Measurements from ENCODE around the gene ZNF275.

The ZNF275 gene

GRCh38 chrX:153327561-153327960 is 6.4 kb upstream of the ZNF275 start:
- H2BK5ac ChIP-seq (ENCODE audit: low read length), result no peak overlapping the region
- WGBS, 2 donors (ENCODE audit: extremely low coverage in 2 of 2, insufficient read length in 2 of 2, insufficient replicate concordance in 1 of 2), result no CpG with 5 or more reads among the region's 4 CpGs
- no peak overlapping the region for H3K23ac ChIP-seq (ENCODE audit: low read depth, low read length, poor library complexity)
- no peaks in the 10 kb centered on the region for H3K79me1 ChIP-seq (ENCODE audit: low read depth, low read length)
- H2BK15ac ChIP-seq (ENCODE audit: low read length), result no peak overlapping the region
- peaks cover 0 to 36% (median 0%) of the 10 kb centered on the region in 3 experiments for H3K27me3 ChIP-seq (ENCODE audit: control insufficient read depth in 3 of 3, insufficient read depth in 3 of 3, low read depth in 1 of 3, low read length in 3 of 3)
- H4K91ac ChIP-seq (ENCODE audit: low read depth, low read length, poor library complexity), result no peak overlapping the region
- H3K9ac ChIP-seq (ENCODE audit: low read depth, low read length, poor library complexity), result no peak overlapping the region
- no peak overlapping the region for H2AFZ ChIP-seq (ENCODE audit: low read length)
- H4K8ac ChIP-seq (ENCODE audit: low read depth, low read length), result no peak overlapping the region
- no peak overlapping the region for H3K27ac ChIP-seq (replicated peaks; ENCODE audit: low read length)
- no peak for DNase-seq (ENCODE audit: low spot score)
- H3K4me3 ChIP-seq (ENCODE audit: low read length in 2 of 2), result no peak overlapping the region
- no peaks in the 10 kb centered on the region for H3K36me3 ChIP-seq (replicated peaks in 1 of 2; ENCODE audit: control insufficient read depth in 2 of 2, insufficient read depth in 2 of 2, low read length in 2 of 2)
- H2AK5ac ChIP-seq (ENCODE audit: low read depth, low read length), result no peak overlapping the region
- no peaks in the 10 kb centered on the region for H3K9me3 ChIP-seq (replicated peaks in 1 of 2; ENCODE audit: control insufficient read depth in 2 of 2, insufficient read depth in 1 of 2, low read depth in 1 of 2, low read length in 2 of 2)
- no peak overlapping the region for H3K4ac ChIP-seq (ENCODE audit: low read length)
- no peak overlapping the region for H2BK120ac ChIP-seq (ENCODE audit: low read depth, low read length)
- H3K14ac ChIP-seq (ENCODE audit: low read length), result no peak overlapping the region
- no peak overlapping the region for H2BK12ac ChIP-seq (ENCODE audit: low read length)
- H3K4me1 ChIP-seq (ENCODE audit: control insufficient read depth in 2 of 2, insufficient read depth in 1 of 2, low read depth in 1 of 2, low read length in 2 of 2), result no peaks in the 10 kb centered on the region
- H3K4me2 ChIP-seq (ENCODE audit: insufficient read depth, low read length, poor library complexity, severe bottlenecking), result no peak overlapping the region
- H3K18ac ChIP-seq (ENCODE audit: low read length), result no peak overlapping the region

GRCh38 chrX:153333266-153333665 is 687 bp upstream of the ZNF275 start:
- Histone ChIP-seq H3K9ac (ENCODE audit: low read depth, low read length, poor library complexity) (no peak overlapping the region), H3K4me1 (ENCODE audit: control insufficient read depth in 2 of 2, insufficient read depth in 1 of 2, low read depth in 1 of 2, low read length in 2 of 2) (no peaks in the 10 kb centered on the region), H2BK120ac (ENCODE audit: low read depth, low read length) (no peak overlapping the region), H3K4me2 (ENCODE audit: insufficient read depth, low read length, poor library complexity, severe bottlenecking) (peak overlapping the region; percentile 54), H3K27ac (replicated peaks; ENCODE audit: low read length) (no peak overlapping the region), H3K4ac (ENCODE audit: low read length) (no peak overlapping the region), H3K14ac (ENCODE audit: low read length) (no peak overlapping the region), H2BK5ac (ENCODE audit: low read length) (no peak overlapping the region), H3K27me3 (ENCODE audit: control insufficient read depth in 3 of 3, insufficient read depth in 3 of 3, low read depth in 1 of 3, low read length in 3 of 3) (peaks cover 0 to 24% (median 0%) of the 10 kb centered on the region in 3 experiments), H2BK15ac (ENCODE audit: low read length) (no peak overlapping the region), H3K18ac (ENCODE audit: low read length) (no peak overlapping the region), H4K91ac (ENCODE audit: low read depth, low read length, poor library complexity) (no peak overlapping the region), H2BK12ac (ENCODE audit: low read length) (no peak overlapping the region), H2AK5ac (ENCODE audit: low read depth, low read length) (no peak overlapping the region), H3K4me3 (ENCODE audit: low read length in 2 of 2) (peak overlapping the region in 1 of 2 donors; percentile 86), H4K8ac (ENCODE audit: low read depth, low read length) (no peak overlapping the region), H3K79me1 (ENCODE audit: low read depth, low read length) (peaks cover 2% of the 10 kb centered on the region), H3K9me3 (replicated peaks in 1 of 2; ENCODE audit: control insufficient read depth in 2 of 2, insufficient read depth in 1 of 2, low read depth in 1 of 2, low read length in 2 of 2) (no peaks in the 10 kb centered on the region), H2AFZ (ENCODE audit: low read length) (peak overlapping the region; percentile 79), H3K36me3 (replicated peaks in 1 of 2; ENCODE audit: control insufficient read depth in 2 of 2, insufficient read depth in 2 of 2, low read length in 2 of 2) (peaks cover 0 to 22% of the 10 kb centered on the region in 2 donors), H3K23ac (ENCODE audit: low read depth, low read length, poor library complexity) (no peak overlapping the region)
- no CpG with 5 or more reads among the region's 2 CpGs for WGBS, 2 donors (ENCODE audit: extremely low coverage in 2 of 2, insufficient read length in 2 of 2, insufficient replicate concordance in 1 of 2)
- no peak for DNase-seq (ENCODE audit: low spot score)

GRCh38 chrX:153334654-153335295 is 822 bp downstream of the ZNF275 start:
- Histone ChIP-seq H3K23ac (ENCODE audit: low read depth, low read length, poor library complexity) (no peak overlapping the region), H4K8ac (ENCODE audit: low read depth, low read length) (no peak overlapping the region), H3K4me2 (ENCODE audit: insufficient read depth, low read length, poor library complexity, severe bottlenecking) (peak overlapping the region; percentile 37), H3K36me3 (replicated peaks in 1 of 2; ENCODE audit: control insufficient read depth in 2 of 2, insufficient read depth in 2 of 2, low read length in 2 of 2) (peaks cover 0 to 35% of the 10 kb centered on the region in 2 donors), H3K27me3 (ENCODE audit: control insufficient read depth in 3 of 3, insufficient read depth in 3 of 3, low read depth in 1 of 3, low read length in 3 of 3) (peaks cover 0 to 14% (median 0%) of the 10 kb centered on the region in 3 experiments), H3K9ac (ENCODE audit: low read depth, low read length, poor library complexity) (peak overlapping the region; percentile 90), H2BK120ac (ENCODE audit: low read depth, low read length) (no peak overlapping the region), H3K18ac (ENCODE audit: low read length) (no peak overlapping the region), H3K4me1 (ENCODE audit: control insufficient read depth in 2 of 2, insufficient read depth in 1 of 2, low read depth in 1 of 2, low read length in 2 of 2) (no peaks in the 10 kb centered on the region), H2BK15ac (ENCODE audit: low read length) (no peak overlapping the region), H2BK5ac (ENCODE audit: low read length) (no peak overlapping the region), H2AK5ac (ENCODE audit: low read depth, low read length) (no peak overlapping the region), H3K9me3 (replicated peaks in 1 of 2; ENCODE audit: control insufficient read depth in 2 of 2, insufficient read depth in 1 of 2, low read depth in 1 of 2, low read length in 2 of 2) (no peaks in the 10 kb centered on the region), H2AFZ (ENCODE audit: low read length) (peak overlapping the region; percentile 92), H3K79me1 (ENCODE audit: low read depth, low read length) (peaks cover 2% of the 10 kb centered on the region), H3K4ac (ENCODE audit: low read length) (no peak overlapping the region), H4K91ac (ENCODE audit: low read depth, low read length, poor library complexity) (no peak overlapping the region), H3K14ac (ENCODE audit: low read length) (no peak overlapping the region), H3K27ac (replicated peaks; ENCODE audit: low read length) (no peak overlapping the region), H2BK12ac (ENCODE audit: low read length) (no peak overlapping the region), H3K4me3 (ENCODE audit: low read length in 2 of 2) (peak overlapping the region; percentile 86 to 98)
- no peak for DNase-seq (ENCODE audit: low spot score)
- WGBS, 2 donors (ENCODE audit: extremely low coverage in 2 of 2, insufficient read length in 2 of 2, insufficient replicate concordance in 1 of 2), result no CpG with 5 or more reads among the region's 16 CpGs

- Histone ChIP-seq H3K4me3 (ENCODE audit: low read length in 2 of 2) (no peak overlapping the region), H4K91ac (ENCODE audit: low read depth, low read length, poor library complexity) (no peak overlapping the region), H3K79me1 (ENCODE audit: low read depth, low read length) (peaks cover 2% of the 10 kb centered on the region), H3K9me3 (replicated peaks in 1 of 2; ENCODE audit: control insufficient read depth in 2 of 2, insufficient read depth in 1 of 2, low read depth in 1 of 2, low read length in 2 of 2) (no peaks in the 10 kb centered on the region), H2BK12ac (ENCODE audit: low read length) (no peak overlapping the region), H3K14ac (ENCODE audit: low read length) (no peak overlapping the region), H2BK5ac (ENCODE audit: low read length) (no peak overlapping the region), H3K18ac (ENCODE audit: low read length) (no peak overlapping the region), H3K23ac (ENCODE audit: low read depth, low read length, poor library complexity) (no peak overlapping the region), H4K8ac (ENCODE audit: low read depth, low read length) (no peak overlapping the region), H3K9ac (ENCODE audit: low read depth, low read length, poor library complexity) (no peak overlapping the region), H3K4ac (ENCODE audit: low read length) (no peak overlapping the region), H3K27ac (replicated peaks; ENCODE audit: low read length) (no peak overlapping the region), H3K4me1 (ENCODE audit: control insufficient read depth in 2 of 2, insufficient read depth in 1 of 2, low read depth in 1 of 2, low read length in 2 of 2) (no peaks in the 10 kb centered on the region), H2AFZ (ENCODE audit: low read length) (no peak overlapping the region), H2AK5ac (ENCODE audit: low read depth, low read length) (no peak overlapping the region), H3K36me3 (replicated peaks in 1 of 2; ENCODE audit: control insufficient read depth in 2 of 2, insufficient read depth in 2 of 2, low read length in 2 of 2) (peaks cover 0 to 45% of the 10 kb centered on the region in 2 donors), H3K27me3 (ENCODE audit: control insufficient read depth in 3 of 3, insufficient read depth in 3 of 3, low read depth in 1 of 3, low read length in 3 of 3) (peaks cover 0 to 7% (median 0%) of the 10 kb centered on the region in 3 experiments), H3K4me2 (ENCODE audit: insufficient read depth, low read length, poor library complexity, severe bottlenecking) (no peak overlapping the region), H2BK120ac (ENCODE audit: low read depth, low read length) (no peak overlapping the region), H2BK15ac (ENCODE audit: low read length) (no peak overlapping the region)
- DNase-seq (ENCODE audit: low spot score), result no peak
- WGBS, 2 donors (ENCODE audit: extremely low coverage in 2 of 2, insufficient read length in 2 of 2, insufficient replicate concordance in 1 of 2), result no CpG with 5 or more reads among the region's 11 CpGs
Observed at GRCh38 chrX:153336121-153336894, 2.4 kb downstream of the ZNF275 start.

Data from neuronal stem cell (in vitro differentiated cells).